Keratinocyte (primary cell): Measurements from ENCODE around the gene AK8.

Experiments
- CTCF ChIP-seq, 3 experiments: IDR thresholded peaks in 1 of 3; conservative IDR thresholded peaks in 1 of 3; optimal IDR thresholded peaks in 1 of 3; 2 replicates in 2 of 3; 3 replicates in 1 of 3; pipeline versions ENCODE3 to v1.5.1; 2011; ENCODE audit warnings: low read length in 3 of 3, mild to moderate bottlenecking in 3 of 3, moderate library complexity in 2 of 3, control low read depth in 1 of 3, inconsistent platforms in 1 of 3; ENCODE audit not compliant: insufficient read depth in 2 of 3; ENCODE audit errors: extremely low read depth in 1 of 3
- EZH2 ChIP-seq: IDR thresholded peaks from one replicate; pipeline ENCODE4 v1.6.1; 2012; ENCODE audit warnings: inconsistent platforms, mild to moderate bottlenecking, low read length, moderate library complexity

GRCh38 chr9:132698989-132699388 lies 179.1 kb downstream of the AK8 start:
- TF ChIP-seq CTCF (optimal IDR thresholded peaks at IDR 0.05 in 1 of 3, IDR thresholded peaks at IDR 0.05 in 1 of 3, conservative IDR thresholded peaks at IDR 0.05 in 1 of 3; ENCODE audit: extremely low read depth in 1 of 3, insufficient read depth in 2 of 3, low read length in 3 of 3) (no peak), EZH2 (no peak)
